Uterus (tissue), 4 donors: ENCODE measurements around the gene ADRB1. TPM values are rescaled to one million over a fixed set of nuclear protein-coding genes. Genes with fewer than 3 reads are reported as not detected.

ENCODE experiments used
- DNase-seq, 2 donors: peaks; one replicate each; pipeline ENCODE4 v3.0.0-alpha.2; 2019 to 2020
- H3K27ac ChIP-seq, 2 donors: fragments of 200-600 bp; sonication (generic); 1 replicate in 1 of 2; 2 replicates in 1 of 2; pipeline ENCODE4 v1.5.1; 2016 to 2018
- H3K27me3 ChIP-seq, 2 donors: fragments of 200-600 bp; sonication (generic); one replicate each; pipeline ENCODE4 v1.5.1; 2018 to 2019; ENCODE audit warnings: control low read depth in 1 of 2
- H3K36me3 ChIP-seq, 2 donors: fragments of 200-600 bp; sonication (generic); one replicate each; pipeline ENCODE4 v1.5.1; 2019; ENCODE audit warnings: control low read depth in 1 of 2
- H3K4me1 ChIP-seq, 2 donors: fragments of 200-600 bp; sonication (generic); one replicate each; pipeline ENCODE4 v1.5.1; 2018 to 2019; ENCODE audit warnings: control low read depth in 1 of 2
- H3K4me3 ChIP-seq, 2 donors: fragments of 200-600 bp; sonication (generic); 1 replicate in 1 of 2; 2 replicates in 1 of 2; pipeline ENCODE4 v1.5.1; 2018 to 2019; ENCODE audit warnings: mild to moderate bottlenecking in 1 of 2
- H3K9me3 ChIP-seq, 2 donors: fragments of 200-600 bp; sonication (generic); one replicate each; pipeline ENCODE4 v1.5.1; 2019; ENCODE audit warnings: control low read depth in 1 of 2
- CTCF ChIP-seq, 4 experiments: fragments of 200-600 bp in 2 of 4; fragments of 450-650 bp in 2 of 4; sonication (generic) in 2 of 4; IDR thresholded peaks; one replicate each; pipeline ENCODE4 v1.5.1; 2016 to 2019; ENCODE audit warnings: antibody characterized with exemption in 4 of 4, mild to moderate bottlenecking in 2 of 4, moderate library complexity in 1 of 4
- POLR2A ChIP-seq, 2 donors: fragments of 450-650 bp; IDR thresholded peaks; one replicate each; pipeline ENCODE4 v1.6.1; 2016; ENCODE audit warnings: antibody characterized with exemption in 2 of 2, mild to moderate bottlenecking in 1 of 2, moderate library complexity in 1 of 2
- intact Hi-C: fragments of 100-400 bp; cut with DNase I; formaldehyde crosslinking; loops from one replicate; pipeline ENCODE4 v1.15.1; 2023; ENCODE audit warnings: low total_unique reads
- total RNA-seq, 4 donors: library from RNA; depleted of rRNA in 3 of 4; stranded (reverse); fragments of >200 nt in 3 of 4; gene quantifications; one replicate each; pipeline versions ENCODE4 v1.1.0 to v1.2.4, GENCODE V29; 2014 to 2023
- donor health status: DM: yes; HTN: yes; CAD: no.

Gene ADRB1
- total RNA-seq, 4 donors from 2014 or later: 0.18 TPM; not detected in 3

- Histone ChIP-seq H3K27me3 (no peaks in the 10 kb centered on the region), H3K9me3 (no peaks in the 10 kb centered on the region), H3K4me3 (no peak overlapping the region), H3K4me1 (peaks cover 0 to 1% of the 10 kb centered on the region in 2 donors), H3K27ac (no peak overlapping the region), H3K36me3 (no peaks in the 10 kb centered on the region)
- intact Hi-C loops: no loop called here
- no peak for DNase-seq
- no peak for TF ChIP-seq CTCF (IDR thresholded peaks at IDR 0.05)
- no peak for TF ChIP-seq POLR2A (IDR thresholded peaks at IDR 0.05)
Measured at GRCh38 chr10:114095559-114096337, 52.1 kb downstream of the ADRB1 start.

Other genes with a start within 250 kb of the ADRB1 start
- 10 to 100 TPM in 1 of 4 donors, 1 to 10 TPM in 2, under 1 TPM in 1; 0.26 to 16.1 (median 4.4) TPM for gene DCLRE1A, start 189.8 kb upstream of the ADRB1 start, total RNA-seq
- 10 to 100 TPM in 3 of 4 donors, 1 to 10 TPM in 1; 9.0 to 70.3 (median 37.1) TPM for gene NHLRC2, start 189.2 kb upstream of the ADRB1 start, total RNA-seq
- gene CCDC186, start 130.3 kb downstream of the ADRB1 start, total RNA-seq: 10 to 100 TPM in 3 of 4 donors, 1 to 10 TPM in 1; 7.6 to 52.6 (median 24.9) TPM
- 1 to 10 TPM in 1 of 4 donors, under 1 TPM in 1, not detected in 2; 0.49 to 1.5 TPM for gene TDRD1, start 135.5 kb downstream of the ADRB1 start, total RNA-seq
- 10 to 100 TPM in 1 of 4 donors, 1 to 10 TPM in 1, not detected in 2; 2.5 to 22.6 TPM for gene VWA2, start 195.4 kb downstream of the ADRB1 start, total RNA-seq